Activated T-helper 1 cell treated with Interleukin-2 at 50 U/mL for 16 hours (primary cell): ENCODE data around the gene SAFB.
"Not testable (repeated sequence)": the region's sequence is repeated elsewhere in the genome, so short reads cannot be mapped to it uniquely, and the experiment has no call there.

Experiments
- DNase-seq: peaks from one replicate; pipeline ENCODE4 v3.0.0-alpha.2; 2020; ENCODE audit warnings: low read depth

SAFB gene

DNA sequence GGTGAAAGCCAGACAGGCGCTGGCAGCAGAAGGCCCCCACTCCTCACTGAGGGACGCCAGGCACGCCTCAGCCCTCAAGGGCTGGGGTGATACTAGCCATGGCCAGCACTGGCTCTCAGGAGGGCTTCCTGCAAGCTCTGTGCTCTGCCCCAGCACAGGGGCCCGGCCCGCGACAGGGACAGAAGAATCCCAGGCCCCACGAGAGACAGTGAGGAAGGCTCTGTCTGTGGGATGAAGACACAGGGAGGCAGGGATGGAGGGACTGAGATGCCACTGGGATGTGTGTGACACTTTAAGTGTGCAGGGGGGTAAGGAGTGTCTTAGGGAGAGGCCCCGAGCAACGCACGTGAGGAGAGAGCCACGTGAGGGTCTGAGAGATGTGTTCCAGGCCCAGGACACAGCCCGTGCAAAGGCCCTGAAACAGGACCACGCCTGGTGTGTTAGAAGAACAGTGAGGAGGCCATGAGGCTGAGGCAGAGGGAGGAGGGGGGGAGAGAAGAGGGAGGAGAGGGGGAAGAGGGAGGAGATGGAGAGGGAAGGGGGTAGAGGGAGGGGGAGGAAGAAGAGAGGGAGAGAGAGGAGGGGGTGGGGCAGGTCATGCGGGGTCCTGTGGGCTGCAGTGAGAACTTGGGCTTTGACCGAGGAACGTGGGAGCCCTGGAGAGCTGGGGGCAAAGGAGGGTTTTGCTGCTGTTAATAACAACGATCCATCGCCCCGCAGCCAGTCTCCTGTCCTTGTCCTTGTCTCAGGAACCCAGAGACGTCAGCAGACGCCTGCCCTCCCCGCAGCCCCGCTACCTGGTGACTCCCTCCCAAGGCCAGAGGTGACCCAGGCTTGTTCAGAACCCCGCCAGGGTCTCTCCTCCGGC is 74.4 kb downstream of the SAFB start:
- DNase-seq = no peak

DNA sequence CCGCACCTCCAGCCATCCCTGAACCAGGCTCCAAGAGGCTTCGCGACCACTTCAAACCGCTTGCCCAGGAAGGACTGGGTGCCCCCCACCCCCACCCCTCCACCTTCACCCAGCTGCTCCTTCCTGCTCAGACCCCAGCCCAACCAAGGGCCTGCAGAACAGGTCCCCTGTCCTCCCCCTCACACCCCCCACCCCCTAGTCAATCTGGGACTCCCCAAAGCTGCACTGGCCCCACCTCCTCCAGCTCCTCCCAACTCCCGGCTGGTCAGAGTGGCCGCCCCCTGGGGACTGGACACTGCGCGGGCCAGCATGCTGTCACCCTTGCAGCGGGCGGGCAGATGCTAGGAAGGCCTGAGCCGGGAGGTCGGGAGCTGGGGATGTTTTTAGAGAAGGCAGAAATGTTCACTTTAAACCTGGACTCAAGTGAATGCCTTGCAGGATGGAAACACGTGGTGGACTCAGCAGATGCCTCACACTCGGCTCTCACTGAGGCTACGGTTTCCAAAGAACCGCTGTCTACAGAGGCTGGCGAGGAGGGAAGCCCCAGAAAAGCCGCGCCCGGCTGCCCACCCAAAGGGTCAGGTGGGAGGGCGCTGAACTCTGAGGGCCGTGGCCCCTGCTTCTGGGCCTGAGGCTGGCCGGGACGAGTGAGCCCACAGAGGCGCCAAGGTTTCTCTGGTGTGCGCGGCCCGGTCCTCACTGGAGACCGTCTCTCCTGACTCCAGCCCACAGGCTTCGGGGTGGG is 75.2 kb downstream of the SAFB start:
- no peak for DNase-seq

DNA sequence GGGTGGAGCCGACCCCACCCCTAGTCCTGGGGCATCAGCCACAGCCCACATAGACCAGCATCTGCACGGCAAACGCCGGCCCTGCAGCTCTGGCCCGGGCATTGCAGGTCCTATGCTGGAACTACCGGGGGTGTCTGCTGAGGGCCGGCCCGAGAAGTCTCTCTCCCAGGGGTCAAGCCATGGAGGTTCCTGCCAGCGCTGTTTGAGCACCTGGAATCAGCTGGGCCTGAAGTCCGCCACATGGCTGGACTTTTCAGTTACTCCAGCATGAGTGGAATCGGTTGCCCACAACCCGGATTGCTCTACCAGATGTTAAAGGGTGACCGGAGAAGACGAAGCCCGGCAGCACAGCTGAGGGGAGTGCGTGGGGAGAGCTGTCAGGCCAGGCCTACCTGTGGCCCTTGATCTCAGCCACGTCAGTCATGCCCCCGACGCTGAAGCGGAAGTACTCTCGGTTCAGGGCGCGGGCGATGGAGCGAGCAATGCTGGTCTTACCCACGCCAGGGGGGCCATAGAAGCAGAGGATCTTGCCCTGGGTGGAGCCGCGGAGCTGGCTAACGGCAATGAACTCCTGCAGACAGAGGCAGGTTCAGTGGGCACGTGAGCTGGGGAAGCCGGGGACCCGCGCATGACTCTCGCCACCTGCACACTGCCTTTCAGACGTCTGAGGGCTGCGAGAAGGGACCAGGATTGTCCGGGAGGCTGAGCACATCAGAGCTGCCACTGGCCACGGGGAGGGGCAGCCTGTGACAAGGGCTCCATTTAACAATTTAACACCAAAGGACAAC is 75.9 kb downstream of the SAFB start:
- no peak for DNase-seq

DNA sequence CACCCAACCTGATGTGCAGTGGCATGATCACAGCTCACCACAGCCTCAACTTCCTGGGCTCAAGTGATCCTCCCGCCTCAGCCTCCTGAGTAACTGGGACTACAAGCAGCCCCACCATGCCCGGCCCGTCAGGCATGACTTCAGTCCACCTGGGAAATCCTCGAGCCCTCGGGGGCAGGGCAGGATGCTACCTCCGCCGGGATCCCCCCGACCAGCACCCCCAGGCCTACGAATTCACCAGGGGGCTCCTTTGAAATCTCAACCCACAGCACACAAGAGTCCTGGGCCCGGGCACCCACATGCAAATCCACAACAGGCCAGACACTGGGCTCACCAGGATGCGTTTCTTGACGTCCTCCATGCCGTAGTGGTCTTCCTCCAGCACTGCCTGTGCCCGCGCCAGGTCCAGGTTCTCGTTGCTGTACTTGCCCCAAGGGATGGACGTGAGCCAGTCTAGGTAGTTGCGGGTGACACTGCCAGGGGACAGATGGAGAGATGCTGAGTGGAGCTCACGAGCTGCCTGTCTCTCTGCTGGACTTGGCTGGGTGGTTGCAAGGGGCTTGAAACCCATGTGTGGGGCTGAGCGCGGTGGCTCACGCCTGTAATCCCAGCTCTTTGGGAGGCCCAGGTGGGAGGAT is 77.7 kb downstream of the SAFB start:
- DNase-seq = no peak

DNA sequence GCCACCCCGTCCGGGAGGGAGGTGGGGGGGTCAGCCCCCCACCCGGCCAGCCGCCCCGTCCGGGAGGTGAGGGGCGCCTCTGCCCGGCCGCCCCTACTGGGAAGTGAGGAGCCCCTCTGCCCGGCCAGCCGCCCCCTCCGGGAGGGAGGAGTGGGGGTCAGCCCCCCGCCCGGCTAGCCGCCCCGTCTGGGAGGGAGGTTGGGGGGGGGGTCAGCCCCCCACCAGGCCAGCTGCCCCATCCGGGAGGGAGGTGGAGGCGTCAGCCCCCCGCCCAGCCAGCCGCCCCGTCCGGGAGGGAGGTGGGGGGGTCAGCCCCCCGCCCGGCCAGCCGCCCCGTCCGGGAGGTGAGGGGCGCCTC is 79.1 kb downstream of the SAFB start:
- DNase-seq = not testable (repeated sequence)

DNA sequence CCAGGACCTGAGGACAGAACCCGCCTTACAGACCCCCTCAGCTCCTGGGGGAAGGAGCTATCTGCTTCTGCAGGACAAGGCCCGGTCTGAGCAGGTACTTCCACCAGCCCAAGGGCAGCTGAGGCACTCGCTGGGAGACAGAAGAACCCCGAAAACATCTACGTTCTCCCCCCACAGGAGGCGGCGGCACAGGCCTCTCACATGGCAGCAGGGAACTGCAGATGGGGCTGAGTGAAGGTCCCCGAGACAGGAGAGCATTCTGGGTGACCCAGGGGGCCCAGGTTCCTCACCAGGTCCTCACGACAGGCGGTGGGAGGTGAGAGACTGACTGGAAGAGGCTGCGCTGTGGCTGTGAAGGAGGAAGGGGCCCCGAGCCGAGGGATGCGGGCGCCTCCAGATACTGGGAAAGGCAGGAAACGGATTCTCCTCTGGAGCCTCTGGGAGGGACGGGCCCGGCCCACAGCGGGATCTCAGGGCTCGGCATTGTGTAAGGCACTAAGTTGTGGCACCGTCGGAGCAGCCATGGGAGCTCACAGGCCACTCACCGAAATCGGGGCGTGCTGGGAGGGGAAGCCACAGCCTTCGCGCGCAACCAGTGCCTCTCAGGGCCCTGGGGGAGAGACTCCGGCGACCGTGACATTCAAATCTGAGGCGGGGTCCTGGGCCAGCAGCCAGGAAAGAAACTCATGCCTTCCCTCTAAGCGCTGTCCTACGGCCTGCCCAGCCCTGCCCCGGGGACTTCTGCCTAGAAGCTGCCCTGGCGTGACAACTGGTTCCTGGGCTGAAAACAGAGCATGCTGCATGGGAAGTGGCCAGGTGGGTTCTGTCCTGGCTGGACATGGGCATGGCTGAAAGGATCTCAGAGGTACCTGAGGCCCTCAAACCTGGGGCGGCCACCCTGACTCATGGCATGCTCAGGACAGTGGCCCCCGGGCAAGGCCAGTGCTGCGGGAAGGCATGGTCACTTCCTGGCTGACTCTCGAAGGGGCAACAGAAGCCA is 81.2 kb downstream of the SAFB start:
- no peak for DNase-seq

DNA sequence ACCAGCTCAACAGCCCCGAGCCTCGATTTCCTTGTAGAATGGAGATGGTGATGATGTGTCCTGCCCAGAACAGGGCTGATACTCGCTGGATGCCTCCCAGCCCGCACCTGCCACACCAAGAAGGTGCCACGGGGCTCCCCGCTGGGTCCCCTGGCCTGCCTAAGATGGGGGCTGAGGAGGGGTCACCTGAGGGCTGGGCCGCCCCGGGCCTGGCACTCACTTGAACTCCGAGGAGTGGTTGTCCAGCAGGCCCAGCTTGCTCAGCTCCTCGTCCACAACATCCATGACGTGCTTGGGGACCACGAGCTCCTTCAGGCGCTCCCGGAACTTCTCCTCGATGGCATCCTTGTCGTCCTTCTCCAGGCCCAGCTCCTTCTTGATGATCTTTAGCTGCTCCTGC is 82.7 kb downstream of the SAFB start:
- DNase-seq = no peak

DNA sequence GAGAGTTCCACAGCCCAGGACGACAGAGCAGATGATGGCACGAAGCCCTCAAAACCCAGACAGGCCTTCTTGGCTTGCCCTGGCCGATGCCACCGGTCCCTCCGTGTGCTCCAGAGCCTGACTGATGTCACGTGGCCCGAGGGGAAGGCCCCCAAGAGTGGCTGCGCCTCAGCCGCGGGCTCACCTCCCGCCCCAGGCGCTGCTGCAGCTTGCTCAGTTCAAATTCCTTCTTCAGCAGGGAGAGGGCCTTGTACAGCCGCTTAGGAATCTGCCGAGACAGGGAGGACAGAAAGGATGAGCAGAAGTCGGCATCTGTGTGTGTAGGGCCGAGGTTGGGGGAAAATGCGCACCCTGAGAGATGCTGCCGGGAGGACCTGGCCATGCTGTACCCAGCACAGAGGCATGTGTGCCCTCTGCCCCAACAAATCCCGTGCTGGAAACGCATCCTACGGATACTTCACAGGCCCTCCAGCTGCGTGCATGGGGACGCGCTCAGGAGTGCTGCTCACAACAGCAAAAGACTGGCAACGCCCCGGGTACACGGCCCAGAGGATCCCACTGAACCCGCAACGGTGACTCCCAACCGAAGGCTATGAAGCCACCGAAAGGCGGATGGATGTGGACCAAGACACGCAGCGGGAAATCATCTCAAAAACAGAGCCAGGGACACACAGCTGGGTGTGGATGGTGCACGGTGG is 84.1 kb downstream of the SAFB start:
- no peak for DNase-seq

DNA sequence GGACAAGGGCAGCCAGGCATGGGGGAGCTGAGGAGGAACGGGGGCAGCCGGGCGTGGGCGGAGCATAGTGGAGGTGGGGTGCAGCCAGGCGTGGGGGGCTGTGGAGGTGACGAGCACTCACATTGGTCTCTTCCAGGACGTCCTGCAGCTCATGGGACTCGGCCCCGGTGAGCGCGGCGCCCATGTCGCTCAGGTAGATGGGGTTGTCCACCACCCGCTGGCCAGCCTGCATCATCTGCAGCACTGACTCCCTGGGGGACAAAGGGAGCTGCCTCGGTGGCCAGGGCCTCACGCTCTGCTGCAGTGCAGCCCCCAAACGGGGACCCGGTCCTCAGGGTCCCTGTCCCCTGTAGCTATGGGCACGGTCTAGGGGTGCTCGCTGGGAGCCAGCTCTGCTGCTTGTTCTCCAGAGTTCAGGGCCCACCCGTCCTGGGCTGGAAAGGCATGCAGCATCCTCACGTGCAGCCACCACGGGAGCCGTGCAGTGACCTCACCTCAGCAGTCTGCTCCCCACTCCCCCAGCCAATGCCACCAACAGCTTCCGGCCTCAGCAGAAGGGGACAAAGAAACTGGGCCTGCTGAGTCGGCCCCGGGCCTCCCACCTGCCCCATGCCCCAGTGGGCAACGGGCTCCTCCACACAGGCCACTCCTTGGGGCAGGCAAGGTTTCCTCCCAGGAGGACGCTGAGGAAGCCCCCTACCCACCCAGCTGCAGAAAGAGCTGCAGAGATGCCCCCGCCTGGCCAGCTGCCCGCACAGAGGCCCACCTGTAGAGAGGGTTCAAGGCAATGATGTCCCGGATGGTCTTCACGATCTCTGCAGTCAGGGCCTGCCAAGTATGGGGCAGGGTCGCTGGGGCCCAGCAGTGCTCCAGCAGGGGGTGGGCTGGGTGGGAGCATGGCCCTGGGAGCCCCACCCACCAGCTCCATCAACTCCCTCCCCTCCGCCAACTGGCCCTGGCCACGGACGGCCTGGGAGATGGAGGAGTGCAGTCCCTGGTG is 85.0 kb downstream of the SAFB start:
- no peak for DNase-seq

DNA sequence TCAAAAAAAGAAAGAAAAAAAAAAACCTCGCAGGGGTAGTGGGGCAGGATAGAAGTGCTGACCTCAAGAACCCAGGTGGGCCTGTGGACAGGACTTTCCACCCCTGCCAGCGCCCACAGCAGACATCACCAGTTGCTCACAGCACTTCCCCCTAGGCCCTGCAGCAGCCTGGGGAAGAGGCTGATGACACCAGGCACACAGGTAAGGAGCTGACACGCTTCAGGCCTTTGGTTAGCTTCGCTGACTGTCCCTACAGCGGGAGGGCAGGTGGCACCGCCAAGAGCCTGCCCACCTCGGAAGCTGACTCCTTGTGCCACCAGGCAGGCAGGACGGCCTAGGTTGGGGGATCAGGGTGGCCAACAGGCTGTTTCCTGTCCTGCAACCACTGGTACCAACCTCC is 88.1 kb downstream of the SAFB start:
- no peak for DNase-seq

DNA sequence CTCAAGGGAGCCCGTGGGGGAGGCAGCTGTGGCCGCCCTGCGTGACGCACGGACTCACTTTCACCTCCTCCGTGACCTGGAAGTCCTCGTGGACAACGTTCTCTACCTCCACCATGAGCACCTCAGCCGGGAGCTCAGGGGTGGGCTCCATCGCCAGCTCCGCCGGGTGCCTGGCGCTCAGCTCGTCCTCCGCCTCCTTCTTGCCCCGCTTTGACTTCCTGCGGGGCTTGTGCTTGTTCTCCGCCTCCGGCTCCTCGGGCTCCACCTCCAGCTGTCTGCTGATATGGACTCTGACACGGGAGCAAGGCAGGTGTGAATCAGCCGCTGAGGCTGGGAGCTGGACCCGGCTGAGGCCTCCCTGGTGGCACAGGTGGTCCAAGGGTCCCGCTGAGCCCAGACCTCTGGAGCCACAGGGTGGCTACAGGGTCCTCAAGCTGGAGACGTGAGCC is 88.9 kb downstream of the SAFB start:
- DNase-seq = no peak

DNA sequence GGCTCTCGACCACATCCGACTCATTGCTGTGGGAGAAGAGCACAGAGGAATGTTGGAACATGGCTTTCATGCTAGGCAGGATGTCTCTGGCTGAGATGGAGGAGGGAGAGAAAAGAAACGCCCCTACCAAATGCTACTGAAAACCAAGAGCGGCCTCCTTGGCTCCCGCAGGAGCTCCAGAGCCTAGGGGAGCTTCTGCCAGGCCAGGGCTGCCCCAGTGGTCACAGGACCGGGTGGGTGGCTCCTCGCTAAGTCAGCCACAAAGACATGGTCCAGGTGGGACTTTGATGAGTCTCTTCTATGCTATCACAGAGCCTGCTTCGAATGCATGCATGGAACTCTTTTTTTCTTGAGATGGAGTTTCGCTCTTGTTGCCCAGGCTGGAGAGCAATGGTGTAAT is 90.3 kb downstream of the SAFB start:
- DNase-seq = no peak

DNA sequence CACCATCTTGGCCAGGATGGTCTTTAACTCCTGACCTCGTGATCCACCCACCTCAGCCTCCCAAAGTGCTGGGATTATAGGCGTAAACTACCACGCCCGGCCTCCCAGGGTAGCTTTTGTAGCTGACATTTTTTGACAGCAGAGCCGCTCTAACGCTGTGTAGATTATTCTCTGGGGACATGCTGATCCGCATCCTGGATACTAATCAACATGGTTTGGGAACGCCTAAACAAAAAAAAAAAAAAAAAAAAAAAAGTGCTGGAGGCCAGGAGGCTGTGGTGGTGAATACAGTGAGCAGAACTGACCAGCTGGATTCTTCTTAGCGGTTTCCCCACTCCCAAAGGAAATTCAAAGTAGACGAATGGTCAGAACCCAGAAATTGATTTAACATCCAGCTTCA is 91.9 kb downstream of the SAFB start:
- no peak for DNase-seq

DNA sequence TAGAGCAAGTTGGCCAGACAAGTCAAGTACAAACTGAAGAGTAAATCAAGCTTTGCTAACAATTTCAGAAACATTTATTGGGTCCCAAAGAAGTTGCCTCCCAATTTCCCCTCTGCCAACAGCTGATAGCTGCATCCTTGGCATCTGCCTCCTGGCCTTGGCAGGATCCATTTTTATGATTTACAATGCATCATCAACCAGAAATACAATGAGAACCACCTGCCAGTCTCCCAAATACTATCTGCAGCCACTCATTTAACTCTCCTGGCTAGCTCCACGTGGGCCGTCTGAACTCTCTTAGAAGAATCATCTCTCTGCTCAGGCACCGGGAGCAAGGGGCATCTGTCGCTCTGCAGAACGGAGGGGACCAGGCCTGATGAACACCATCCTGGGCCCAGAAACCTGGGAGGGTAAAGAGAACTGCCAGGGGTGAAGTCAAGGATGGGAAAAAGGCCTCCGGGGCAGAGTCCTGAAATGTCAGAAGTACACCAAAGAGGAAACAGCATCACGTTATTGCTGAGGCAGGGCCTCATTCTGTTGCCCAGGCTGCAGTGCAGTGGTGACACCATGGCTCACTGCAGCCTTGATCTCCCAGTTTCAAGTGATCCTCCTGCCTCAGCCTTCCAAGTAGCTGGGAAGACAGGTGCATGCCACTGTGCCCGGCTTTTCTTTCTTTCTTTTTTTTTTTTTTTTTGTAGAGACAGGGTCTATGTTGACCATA is 94.5 kb downstream of the SAFB start:
- DNase-seq = no peak
